Thymus (tissue), 14 donors: ENCODE measurements around the gene PPIL1. TPM values are rescaled to one million over a fixed set of nuclear protein-coding genes. Genes with fewer than 3 reads are reported as not detected.

Source experiments
- DNase-seq, 9 donors: peaks; one replicate each; pipeline ENCODE4 v3.0.0-alpha.2; 2013; ENCODE audit warnings: low spot score in 9 of 9, low read depth in 6 of 9, missing footprints in 1 of 9
- H3K27ac ChIP-seq, 2 donors: one replicate each; pipeline ENCODE4 v1.5.1; 2013; ENCODE audit warnings: control low read depth in 1 of 2, low read depth in 1 of 2, low read length in 1 of 2, mild to moderate bottlenecking in 1 of 2, moderate library complexity in 1 of 2
- H3K27me3 ChIP-seq, 2 donors: one replicate each; pipeline ENCODE4 v1.5.1; 2013; ENCODE audit warnings: low read length in 1 of 2; ENCODE audit not compliant: control insufficient read depth in 2 of 2, insufficient read depth in 1 of 2
- H3K36me3 ChIP-seq, 2 donors: one replicate each; pipeline ENCODE4 v1.5.1; 2013; ENCODE audit warnings: low read length in 1 of 2, mild to moderate bottlenecking in 1 of 2, moderate library complexity in 1 of 2; ENCODE audit not compliant: control insufficient read depth in 2 of 2, insufficient read depth in 2 of 2
- H3K4me1 ChIP-seq, 2 donors: one replicate each; pipeline ENCODE4 v1.5.1; 2013; ENCODE audit warnings: low read length in 2 of 2; ENCODE audit not compliant: control insufficient read depth in 2 of 2, insufficient read depth in 2 of 2
- H3K4me3 ChIP-seq, 2 donors: one replicate each; pipeline ENCODE4 v1.5.1; 2013; ENCODE audit warnings: low read length in 2 of 2, control low read depth in 1 of 2, mild to moderate bottlenecking in 1 of 2
- H3K9me3 ChIP-seq, 2 donors: one replicate each; pipeline ENCODE4 v1.5.1; 2013; ENCODE audit warnings: low read length in 1 of 2, mild to moderate bottlenecking in 1 of 2; ENCODE audit not compliant: control insufficient read depth in 2 of 2, insufficient read depth in 1 of 2
- WGBS: extraction: QIAGEN DNeasy Blood & Tissue Kit; methylation state at CpG from one replicate; pipeline ENCODE4 v1.1.7; 2013; 5-methylcytosine and 5-hydroxymethylcytosine counted together
- long read RNA-seq, 10 donors: transcript quantifications; one replicate each; lab custom pipeline, GENCODE V29; 2026
- polyA plus RNA-seq: library from polyadenylated mRNA; stranded (reverse); fragments of 200-250 nt; gene quantifications from one replicate; pipeline ENCODE4 v1.2.3, GENCODE V29; 2013
- total RNA-seq: library from RNA; stranded (reverse); fragments of 120-200 nt; gene quantifications from one replicate; pipeline ENCODE4 v1.2.4, GENCODE V29; 2013
- donor health status: healthy.

The PPIL1 gene
- total RNA-seq: 29.8 TPM
- polyA plus RNA-seq: 22.5 TPM
- long read RNA-seq, donor 1, transcript PPIL1-201 (4 exons, 1,739 nt): major isoform, 5 of 5 reads
- long read RNA-seq, donor 1, partial matches to known transcripts: 0 of 5 reads
- long read RNA-seq, donor 1, other reads (novel, unspliced or antisense): 0 of 5 reads
- long read RNA-seq, donor 2: 0 reads
- long read RNA-seq, donor 3, transcript PPIL1-201 (4 exons, 1,739 nt): major isoform, 21 of 21 reads
- long read RNA-seq, donor 3, partial matches to known transcripts: 0 of 21 reads
- long read RNA-seq, donor 3, other reads (novel, unspliced or antisense): 0 of 21 reads
- long read RNA-seq, donor 4, transcript PPIL1-201 (4 exons, 1,739 nt): major isoform, 10 of 10 reads
- long read RNA-seq, donor 4, partial matches to known transcripts: 0 of 10 reads
- long read RNA-seq, donor 4, other reads (novel, unspliced or antisense): 0 of 10 reads
- long read RNA-seq, donor 5, transcript PPIL1-201 (4 exons, 1,739 nt): major isoform, 21 of 21 reads
- long read RNA-seq, donor 5, partial matches to known transcripts: 0 of 21 reads
- long read RNA-seq, donor 5, other reads (novel, unspliced or antisense): 0 of 21 reads
- long read RNA-seq, donor 6, transcript PPIL1-201 (4 exons, 1,739 nt): major isoform, 11 of 11 reads
- long read RNA-seq, donor 6, partial matches to known transcripts: 0 of 11 reads
- long read RNA-seq, donor 6, other reads (novel, unspliced or antisense): 0 of 11 reads
- long read RNA-seq, donor 7, transcript PPIL1-201 (4 exons, 1,739 nt): major isoform, 15 of 15 reads
- long read RNA-seq, donor 7, partial matches to known transcripts: 0 of 15 reads
- long read RNA-seq, donor 7, other reads (novel, unspliced or antisense): 0 of 15 reads
- long read RNA-seq, donor 8, transcript PPIL1-201 (4 exons, 1,739 nt): major isoform, 11 of 11 reads
- long read RNA-seq, donor 8, partial matches to known transcripts: 0 of 11 reads
- long read RNA-seq, donor 8, other reads (novel, unspliced or antisense): 0 of 11 reads
- long read RNA-seq, donor 9, transcript PPIL1-201 (4 exons, 1,739 nt): major isoform, 16 of 16 reads
- long read RNA-seq, donor 9, partial matches to known transcripts: 0 of 16 reads
- long read RNA-seq, donor 9, other reads (novel, unspliced or antisense): 0 of 16 reads
- long read RNA-seq, donor 10, transcript PPIL1-201 (4 exons, 1,739 nt): major isoform, 19 of 25 reads
- long read RNA-seq, donor 10, partial matches to known transcripts: 6 of 25 reads
- long read RNA-seq, donor 10, other reads (novel, unspliced or antisense): 0 of 25 reads

DNA sequence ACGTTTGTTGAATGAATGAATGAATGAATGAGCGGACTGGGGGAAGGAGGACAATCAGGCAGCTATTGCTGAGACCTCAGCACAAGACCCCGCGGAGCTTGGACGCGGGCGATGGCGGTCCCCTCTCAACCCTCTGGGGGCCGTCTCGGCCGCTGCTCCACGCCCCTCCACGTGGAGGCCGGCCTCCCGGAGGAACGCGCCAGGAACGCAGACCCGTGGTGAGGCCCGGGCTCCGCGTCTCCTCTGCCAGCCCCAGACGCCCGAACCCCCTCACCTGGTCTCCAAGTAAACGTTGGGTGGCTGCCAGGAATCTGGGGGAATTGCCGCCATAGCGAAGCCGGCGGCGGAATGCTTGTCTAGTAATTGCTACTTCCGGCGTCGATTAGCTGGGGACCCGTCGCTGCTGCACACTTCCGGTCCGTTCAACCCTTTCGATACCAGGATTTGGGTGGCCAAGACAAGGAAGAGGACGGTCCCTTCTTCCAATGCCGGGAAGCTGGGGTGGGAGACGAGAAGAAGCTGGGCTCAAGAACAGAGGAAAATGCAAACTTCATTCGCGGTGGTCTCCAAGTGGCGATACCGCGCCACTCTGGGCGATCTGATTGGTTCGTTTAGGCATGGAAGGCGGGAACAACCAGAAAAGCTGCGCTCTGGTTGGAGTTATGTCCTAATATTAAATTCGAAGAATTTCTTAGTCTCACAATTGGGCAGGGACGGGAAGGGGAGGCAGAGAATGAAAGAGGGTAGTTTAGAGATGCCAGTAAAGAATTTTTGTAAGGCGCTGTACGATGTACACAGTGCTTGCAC is at the start of gene PPIL1:
TSS of gene PPIL1 (minus strand) at position 361 of the 807 bp plus-strand sequence. CDS start at position 330, 31 bp downstream.
- H3K27me3 ChIP-seq: no peaks in the 10 kb centered on the region
- peak within 1 kb of the TSS; percentile 67 to 85 for H3K27ac ChIP-seq
- WGBS: under 1% methylated on average over 54 of the region's 54 CpGs
- peak; percentile 72 to 94 (median 87) for DNase-seq
- H3K4me3 ChIP-seq: peak within 1 kb of the TSS; percentile 68 to 96
- no peaks in the 10 kb centered on the region for H3K9me3 ChIP-seq
- peaks cover 14 to 21% of the 10 kb centered on the region in 2 donors for H3K4me1 ChIP-seq
- peaks cover 7 to 13% of the 10 kb centered on the region in 2 donors for H3K36me3 ChIP-seq

- Histone ChIP-seq H3K9me3 (peaks cover 0 to 3% of the 10 kb centered on the region in 2 donors), H3K36me3 (peaks cover 19 to 46% of the 10 kb centered on the region in 2 donors), H3K27ac (peak overlapping the region; percentile 33 to 83), H3K4me3 (peak overlapping the region in 1 of 2 donors; percentile 17), H3K4me1 (peaks cover 18 to 45% of the 10 kb centered on the region in 2 donors), H3K27me3 (no peaks in the 10 kb centered on the region)
- peak in 8 of 9 donors; percentile 43 to 89 (median 71) for DNase-seq
- 32% methylated on average over 4 of the region's 4 CpGs for WGBS
Observed at GRCh38 chr6:36924131-36924530, 49.5 kb upstream of the PPIL1 start.

DNA sequence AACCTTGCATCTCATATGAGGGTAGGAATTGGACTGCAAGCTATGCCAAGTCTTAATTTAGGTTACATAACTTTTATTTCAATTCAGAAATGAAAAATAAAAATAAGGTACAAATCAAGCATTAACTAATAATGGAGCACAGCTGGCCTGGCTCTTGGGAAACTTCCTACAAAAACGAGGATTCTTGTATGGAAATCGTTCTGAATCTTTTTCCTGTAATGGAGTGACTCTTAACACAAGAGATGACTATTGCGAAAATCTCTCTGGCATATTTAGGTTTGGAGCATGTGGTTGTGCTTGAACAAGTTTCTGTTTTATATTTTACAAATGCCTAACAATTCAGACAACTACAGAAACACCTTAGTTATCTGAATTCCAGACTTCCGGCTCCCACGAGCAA is 45.9 kb upstream of the PPIL1 start:
- H3K36me3 ChIP-seq: peaks cover 39 to 71% of the 10 kb centered on the region in 2 donors
- H3K27ac ChIP-seq: no peak overlapping the region
- peaks cover 18 to 56% of the 10 kb centered on the region in 2 donors for H3K4me1 ChIP-seq

GRCh38 chr6:36920049-36920448 is 45.4 kb upstream of the PPIL1 start:
- peaks cover 0 to 3% of the 10 kb centered on the region in 2 donors for H3K9me3 ChIP-seq
- H3K4me1 ChIP-seq: peaks cover 18 to 56% of the 10 kb centered on the region in 2 donors
- H3K4me3 ChIP-seq: no peak overlapping the region
- no peak for DNase-seq
- peak overlapping the region in 1 of 2 donors; percentile 13 for H3K27ac ChIP-seq
- H3K27me3 ChIP-seq: no peaks in the 10 kb centered on the region
- peaks cover 41 to 71% of the 10 kb centered on the region in 2 donors for H3K36me3 ChIP-seq
- WGBS: 97% methylated on average over 4 of the region's 4 CpGs

More for the DNA sequence above, 45.9 kb upstream of the PPIL1 start:
- WGBS: 98% methylated on average over 5 of the region's 5 CpGs
- peaks cover 0 to 3% of the 10 kb centered on the region in 2 donors for H3K9me3 ChIP-seq
- no peak for DNase-seq
- H3K4me3 ChIP-seq: no peak overlapping the region
- H3K27me3 ChIP-seq: no peaks in the 10 kb centered on the region

GRCh38 chr6:36917541-36918193 is 43.1 kb upstream of the PPIL1 start:
- peaks cover 46 to 75% of the 10 kb centered on the region in 2 donors for H3K36me3 ChIP-seq
- no peak overlapping the region for H3K27ac ChIP-seq
- no peak for DNase-seq
- peaks cover 13 to 57% of the 10 kb centered on the region in 2 donors for H3K4me1 ChIP-seq
- H3K4me3 ChIP-seq: no peak overlapping the region
- WGBS: 98% methylated on average over 10 of the region's 10 CpGs
- H3K9me3 ChIP-seq: peaks cover 0 to 3% of the 10 kb centered on the region in 2 donors
- no peaks in the 10 kb centered on the region for H3K27me3 ChIP-seq

DNA sequence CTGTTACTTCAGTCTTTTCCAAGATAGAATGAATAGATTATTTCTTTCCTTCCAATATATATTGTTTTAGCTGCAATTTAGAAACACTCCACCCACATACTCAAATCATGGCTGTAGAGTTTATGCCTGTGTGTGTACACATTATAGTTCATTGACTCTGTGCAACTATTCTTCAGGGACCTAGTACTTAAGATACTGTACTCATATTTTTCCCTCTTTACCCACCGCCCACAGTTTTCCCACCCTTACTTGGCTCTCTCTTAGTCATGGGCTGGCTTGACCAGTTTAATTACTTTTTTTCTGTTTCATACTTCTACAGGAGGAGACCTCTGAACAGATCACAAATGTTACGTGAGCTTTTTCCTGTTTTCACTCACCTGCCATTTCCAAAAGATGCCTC is 41.5 kb upstream of the PPIL1 start:
- H3K36me3 ChIP-seq: peaks cover 46 to 67% of the 10 kb centered on the region in 2 donors
- no peaks in the 10 kb centered on the region for H3K9me3 ChIP-seq
- H3K27ac ChIP-seq: peak overlapping the region in 1 of 2 donors; percentile 8
- DNase-seq: no peak
- H3K4me3 ChIP-seq: no peak overlapping the region
- WGBS: 97% methylated on average over 2 of the region's 2 CpGs
- no peaks in the 10 kb centered on the region for H3K27me3 ChIP-seq
- H3K4me1 ChIP-seq: peaks cover 24 to 69% of the 10 kb centered on the region in 2 donors

GRCh38 chr6:36915599-36915998 is 41.0 kb upstream of the PPIL1 start:
- Histone ChIP-seq H3K27ac (no peak overlapping the region), H3K36me3 (peaks cover 46 to 62% of the 10 kb centered on the region in 2 donors), H3K4me3 (no peak overlapping the region), H3K9me3 (no peaks in the 10 kb centered on the region), H3K27me3 (no peaks in the 10 kb centered on the region), H3K4me1 (peaks cover 24 to 67% of the 10 kb centered on the region in 2 donors)
- 87% methylated on average over 4 of the region's 4 CpGs for WGBS
- no peak for DNase-seq
